ENCODE data around the gene SHANK1.
"Not testable (repeated sequence)": the region's sequence is repeated elsewhere in the genome, so short reads cannot be mapped to it uniquely, and the experiment has no call there.

- not testable (repeated sequence) for TF ChIP-seq CTCF, EP300, POLR2A (IDR thresholded peaks at IDR 0.05)
Measured at GRCh38 chr19:50766746-50767145, 47.1 kb upstream of the SHANK1 start.
